Lower leg skin (tissue), 4 donors: ENCODE measurements around the gene ARPC4. TPM values are rescaled to one million over a fixed set of nuclear protein-coding genes. Genes with fewer than 3 reads are reported as not detected.

Experiments used
- DNase-seq, 2 donors: peaks; one replicate each; pipeline ENCODE4 v3.0.0-alpha.2; 2019; ENCODE audit warnings: low spot score in 2 of 2
- H3K4me3 ChIP-seq: fragments of 200-600 bp; sonication (generic); 2 replicates; pipeline ENCODE4 v1.5.1; 2017; ENCODE audit warnings: mild to moderate bottlenecking, low read depth; ENCODE audit not compliant: poor library complexity, severe bottlenecking
- CTCF ChIP-seq, 3 donors: fragments of 450-650 bp; IDR thresholded peaks; one replicate each; pipeline ENCODE4 v1.5.1; 2016; ENCODE audit warnings: antibody characterized with exemption in 3 of 3, mild to moderate bottlenecking in 3 of 3, moderate library complexity in 2 of 3
- POLR2A ChIP-seq, 2 donors: fragments of 450-650 bp; IDR thresholded peaks; one replicate each; pipeline ENCODE4 v1.6.1; 2016 to 2017; ENCODE audit warnings: antibody characterized with exemption in 2 of 2, mild to moderate bottlenecking in 1 of 2, moderate library complexity in 1 of 2
- WGBS, 2 donors: methylation state at CpG; one replicate each; pipeline ENCODE4 v1.1.5; 2018; 5-methylcytosine and 5-hydroxymethylcytosine counted together
- intact Hi-C: fragments of 100-400 bp; cut with DNase I; formaldehyde crosslinking; loops from one replicate; pipeline ENCODE4 v1.15.0; 2023; ENCODE audit warnings: low total_unique reads
- total RNA-seq, 4 donors: library from RNA; depleted of rRNA; stranded (reverse); fragments of >200 nt; gene quantifications; one replicate each; pipeline ENCODE4 v1.1.0, GENCODE V29; 2016

The ARPC4 gene
- total RNA-seq, 4 donors from 2014 or later = 89.6 to 151 (median 107) TPM

GRCh38 chr3:9747267-9747666 is 45.6 kb upstream of the ARPC4 start:
- no peak for DNase-seq
- H3K4me3 ChIP-seq = no peak overlapping the region
- WGBS, 2 donors = 90 to 91% methylated on average over 8 of the region's 8 CpGs
- intact Hi-C loops = no loop called here
- no peak for TF ChIP-seq POLR2A (IDR thresholded peaks at IDR 0.05)
- TF ChIP-seq CTCF (IDR thresholded peaks at IDR 0.05) = no peak

- no peak overlapping the region for H3K4me3 ChIP-seq
- intact Hi-C loops = no loop called here
- no peak for TF ChIP-seq CTCF (IDR thresholded peaks at IDR 0.05)
- TF ChIP-seq POLR2A (IDR thresholded peaks at IDR 0.05) = no peak
- no peak for DNase-seq
- WGBS, 2 donors = 93 to 97% methylated on average over 2 of the region's 2 CpGs
Measured at GRCh38 chr3:9748031-9748430, 44.9 kb upstream of the ARPC4 start.

DNA sequence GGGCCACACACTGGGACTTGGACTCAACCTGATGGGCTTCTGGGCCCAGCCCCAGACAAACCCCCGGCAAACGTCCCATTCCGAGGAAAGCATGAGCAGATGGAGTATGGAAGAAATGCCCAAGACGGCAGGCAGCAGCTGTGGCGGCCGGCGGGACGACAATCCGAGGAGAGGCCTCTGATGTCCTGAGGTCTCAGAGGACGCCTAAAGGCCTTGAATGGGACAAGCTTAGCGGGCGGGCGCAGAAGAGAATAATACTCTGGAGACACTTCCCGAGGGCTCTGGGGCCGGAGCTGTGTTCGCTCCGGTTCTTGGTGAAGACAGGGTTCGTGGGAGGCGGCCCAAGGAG is 43.6 kb upstream of the ARPC4 start:
- TF ChIP-seq CTCF (IDR thresholded peaks at IDR 0.05) = no peak
- TF ChIP-seq POLR2A (IDR thresholded peaks at IDR 0.05) = no peak
- DNase-seq = no peak
- peak overlapping the region; percentile 65 for H3K4me3 ChIP-seq
- intact Hi-C loops = no loop called here
- WGBS, 2 donors = 3 to 8% methylated on average over 19 of the region's 19 CpGs

GRCh38 chr3:9749645-9750555 is 43.0 kb upstream of the ARPC4 start, which contains the start of gene OGG1:
Gene OGG1 (plus strand): TSS chr3:9749952. CDS start chr3:9750287, 335 bp downstream.
- peak within 1 kb of the TSS; percentile 65 for H3K4me3 ChIP-seq
- 0% methylated on average over 55 to 56 of the region's 60 CpGs for WGBS, 2 donors
- DNase-seq = peak; percentile 98 to 99
- intact Hi-C loops = no loop called here
- TF ChIP-seq CTCF (IDR thresholded peaks at IDR 0.05) (no peak), POLR2A (IDR thresholded peaks at IDR 0.05) (no peak)

- WGBS, 2 donors = 36% methylated on average over 17 of the region's 17 CpGs
- no peak for DNase-seq
- peak overlapping the region; percentile 65 for H3K4me3 ChIP-seq
- intact Hi-C loops = no loop called here
- no peak for TF ChIP-seq POLR2A (IDR thresholded peaks at IDR 0.05)
- TF ChIP-seq CTCF (IDR thresholded peaks at IDR 0.05) = no peak
Measured at GRCh38 chr3:9750556-9751411, 42.1 kb upstream of the ARPC4 start.
